H1 (cell line): ENCODE measurements around the gene TBX4. TPM values are rescaled to one million over a fixed set of nuclear protein-coding genes. Genes with fewer than 3 reads are reported as not detected.

ENCODE experiments used
- CTCF ChIA-PET: fragments of 300-600 bp; sonication (Branson Sonifier 250); formaldehyde crosslinking; loops from one replicate; lab custom pipeline; 2021; ENCODE audit not compliant: partially characterized antibody; lab: Charles Lee
- POLR2A ChIA-PET: fragments of 300-600 bp; sonication (Branson Sonifier 250); formaldehyde crosslinking; loops from one replicate; lab custom pipeline; 2021; ENCODE audit warnings: inconsistent platforms; ENCODE audit not compliant: partially characterized antibody; lab: Charles Lee
- DNase-seq, 2 experiments: peaks; one replicate each; pipeline versions ENCODE4 v3.0.0 to v3.0.0-alpha.2; 2010 to 2022; ENCODE audit warnings: low spot score in 2 of 2, low read depth in 1 of 2, mixed read lengths in 1 of 2
- FAIRE-seq: peaks from 2 replicates; lab custom pipeline; 2011; peaks lifted over from hg19 to GRCh38; lab: Jason Lieb, UNC
- H2AFZ ChIP-seq: 2 replicates; pipeline ENCODE4 v1.8.1; 2012; ENCODE audit warnings: low read length, inconsistent platforms
- H2AK5ac ChIP-seq: 2 replicates; pipeline ENCODE4 v1.6.1; 2013; ENCODE audit warnings: low read depth, low read length
- H2BK120ac ChIP-seq: replicated peaks from 2 replicates; pipeline ENCODE3; 2013; ENCODE audit warnings: low read depth, low read length, inconsistent platforms
- H2BK12ac ChIP-seq: 2 replicates; pipeline ENCODE4 v1.6.1; 2013; ENCODE audit warnings: low read depth, low read length
- H2BK15ac ChIP-seq: 2 replicates; pipeline ENCODE4 v1.6.1; 2013; ENCODE audit warnings: low read length
- H2BK20ac ChIP-seq: 2 replicates; pipeline ENCODE4 v1.6.1; 2013; ENCODE audit warnings: low read length
- H2BK5ac ChIP-seq: 2 replicates; pipeline ENCODE4 v1.6.1; 2013; ENCODE audit warnings: low read depth, low read length
- H3K14ac ChIP-seq: 2 replicates; pipeline ENCODE4 v1.6.1; 2013; ENCODE audit warnings: inconsistent platforms; ENCODE audit not compliant: insufficient read length
- H3K18ac ChIP-seq: 2 replicates; pipeline ENCODE4 v1.6.1; 2013; ENCODE audit warnings: low read length; ENCODE audit errors: extremely low read depth
- H3K23ac ChIP-seq: 2 replicates; pipeline ENCODE4 v1.6.1; 2013; ENCODE audit warnings: inconsistent platforms; ENCODE audit not compliant: insufficient read length
- H3K23me2 ChIP-seq: 2 replicates; pipeline ENCODE4 v1.6.1; 2013; ENCODE audit warnings: low read depth, low read length
- H3K27ac ChIP-seq: 2 replicates; pipeline ENCODE4 v1.6.1; 2011; ENCODE audit warnings: low read depth, low read length, inconsistent platforms
- H3K27me3 ChIP-seq, 4 experiments: replicated peaks in 1 of 4; 1 replicate in 1 of 4; 2 replicates in 3 of 4; pipeline versions ENCODE4 v1.6.1 to v1.8.1; 2011 to 2013; ENCODE audit warnings: low read length in 3 of 4, mild to moderate bottlenecking in 3 of 4, inconsistent platforms in 2 of 4, mixed read lengths in 2 of 4, moderate library complexity in 1 of 4; ENCODE audit not compliant: control insufficient read depth in 3 of 4, insufficient read depth in 3 of 4; ENCODE audit errors: extremely low read depth in 1 of 4
- H3K36me3 ChIP-seq, 4 experiments: 2 replicates each; pipeline versions ENCODE4 v1.6.1 to v1.8.1; 2011 to 2013; ENCODE audit warnings: mild to moderate bottlenecking in 4 of 4, low read length in 3 of 4, moderate library complexity in 2 of 4, control low read depth in 1 of 4, inconsistent platforms in 1 of 4; ENCODE audit not compliant: insufficient read depth in 4 of 4, control insufficient read depth in 2 of 4
- H3K4ac ChIP-seq: replicated peaks from 2 replicates; pipeline ENCODE3; 2013; ENCODE audit warnings: low read length, low read depth, mixed read lengths, inconsistent platforms; ENCODE audit not compliant: insufficient read length
- H3K4me1 ChIP-seq, 4 experiments: replicated peaks in 1 of 4; 1 replicate in 1 of 4; 2 replicates in 3 of 4; pipeline versions ENCODE4 v1.6.1 to v1.8.1; 2011 to 2013; ENCODE audit warnings: low read length in 3 of 4, inconsistent platforms in 2 of 4, mixed read lengths in 1 of 4; ENCODE audit not compliant: insufficient read depth in 4 of 4, control insufficient read depth in 3 of 4
- H3K4me2 ChIP-seq, 2 experiments: 2 replicates each; pipeline versions ENCODE4 v1.6.1 to v1.8.1; 2011 to 2013; ENCODE audit warnings: low read depth in 2 of 2, low read length in 2 of 2, control low read depth in 1 of 2, inconsistent platforms in 1 of 2, mild to moderate bottlenecking in 1 of 2; ENCODE audit not compliant: insufficient read depth in 1 of 2
- H3K4me3 ChIP-seq, 4 experiments: fragments of 200-600, 300-600 bp in 1 of 4; sonication (generic), shearing (Covaris generic), sonication (Bioruptor Twin) in 1 of 4; 2 replicates each; pipeline versions ENCODE4 v1.5.1 to v1.8.1; 2011 to 2016; ENCODE audit warnings: low read length in 4 of 4, low read depth in 3 of 4, control low read depth in 2 of 4, inconsistent platforms in 2 of 4, mild to moderate bottlenecking in 2 of 4, mixed read lengths in 1 of 4, moderate library complexity in 1 of 4; ENCODE audit not compliant: insufficient read depth in 2 of 4; ENCODE audit errors: extremely low read depth in 1 of 4
- H3K56ac ChIP-seq: replicated peaks from 2 replicates; pipeline ENCODE3; 2013; ENCODE audit warnings: low read depth, mild to moderate bottlenecking, mixed read lengths, low read length, inconsistent platforms; ENCODE audit not compliant: insufficient read length
- H3K79me1 ChIP-seq: 2 replicates; pipeline ENCODE4 v1.6.1; 2013; ENCODE audit warnings: low read depth, low read length, control low read depth
- H3K79me2 ChIP-seq, 2 experiments: 2 replicates each; pipeline versions ENCODE4 v1.6.1 to v1.8.1; 2012 to 2013; ENCODE audit warnings: low read length in 2 of 2, mild to moderate bottlenecking in 2 of 2, inconsistent platforms in 1 of 2; ENCODE audit not compliant: insufficient read depth in 2 of 2, control insufficient read depth in 1 of 2
- H3K9ac ChIP-seq, 4 experiments: replicated peaks in 1 of 4; 1 replicate in 1 of 4; 2 replicates in 3 of 4; pipeline versions ENCODE4 v1.6.1 to v1.8.1; 2011 to 2013; ENCODE audit warnings: low read depth in 3 of 4, low read length in 3 of 4, control low read depth in 2 of 4, mild to moderate bottlenecking in 2 of 4, moderate library complexity in 2 of 4, inconsistent platforms in 1 of 4; ENCODE audit errors: extremely low read depth in 1 of 4
- H3K9me3 ChIP-seq, 2 experiments: 2 replicates each; pipeline versions ENCODE4 v1.6.1 to v1.8.1; 2012 to 2013; ENCODE audit warnings: mild to moderate bottlenecking in 2 of 2, moderate library complexity in 2 of 2, control low read depth in 1 of 2, inconsistent platforms in 1 of 2, low read depth in 1 of 2, low read length in 1 of 2, mixed read lengths in 1 of 2; ENCODE audit not compliant: insufficient read depth in 2 of 2
- H4K20me1 ChIP-seq, 2 experiments: replicated peaks in 1 of 2; 2 replicates each; pipeline versions ENCODE3 to v1.8.1; 2011 to 2013; ENCODE audit warnings: inconsistent platforms in 2 of 2, low read length in 2 of 2, mild to moderate bottlenecking in 1 of 2; ENCODE audit not compliant: insufficient read depth in 2 of 2, control insufficient read depth in 1 of 2
- H4K5ac ChIP-seq: 2 replicates; pipeline ENCODE4 v1.6.1; 2013; ENCODE audit warnings: low read length, low read depth, mixed read lengths, inconsistent platforms; ENCODE audit not compliant: insufficient read length
- H4K8ac ChIP-seq: 2 replicates; pipeline ENCODE4 v1.8.0; 2013; ENCODE audit warnings: mild to moderate bottlenecking, moderate library complexity, low read length, inconsistent platforms; ENCODE audit not compliant: insufficient read depth; ENCODE audit errors: extremely low read depth
- H4K91ac ChIP-seq: replicated peaks from 2 replicates; pipeline ENCODE3; 2013; ENCODE audit warnings: low read length, mixed read lengths, inconsistent platforms; ENCODE audit not compliant: insufficient read length
- ASH2L ChIP-seq: fragments of 200-600, 300-600 bp; sonication (generic); IDR thresholded peaks from one replicate; pipeline ENCODE4 v1.7.1; 2017; ENCODE audit warnings: low read length
- EZH2 ChIP-seq: fragments of 200-600 bp; sonication (generic); IDR thresholded peaks from 2 replicates; pipeline ENCODE4 v1.7.1; 2012; ENCODE audit warnings: low read depth, mild to moderate bottlenecking, moderate library complexity, low read length, inconsistent platforms; ENCODE audit not compliant: severe bottlenecking
- JUND ChIP-seq: IDR thresholded peaks from 2 replicates; pipeline ENCODE4 v1.6.1; 2011; ENCODE audit warnings: mild to moderate bottlenecking, improper control_type of control experiment, low read length
- MAFK ChIP-seq: IDR thresholded peaks from 2 replicates; pipeline ENCODE4 v1.6.1; 2012; ENCODE audit warnings: low read depth, mild to moderate bottlenecking, improper control_type of control experiment, low read length
- RAD21 ChIP-seq, 2 experiments: IDR thresholded peaks in 1 of 2; conservative IDR thresholded peaks in 1 of 2; 2 replicates each; pipeline ENCODE4 v1.6.1; 2011; ENCODE audit warnings: low read depth in 2 of 2, low read length in 2 of 2, improper control_type of control experiment in 1 of 2, inconsistent platforms in 1 of 2, mild to moderate bottlenecking in 1 of 2, moderate library complexity in 1 of 2
- RFX5 ChIP-seq: IDR thresholded peaks from 2 replicates; pipeline ENCODE4 v1.6.1; 2011; ENCODE audit warnings: low read depth, low read length, improper control_type of control experiment, borderline replicate concordance
- RNF2 ChIP-seq: fragments of 200-900, 300-1000 bp; sonication (generic); IDR thresholded peaks from 2 replicates; pipeline ENCODE4 v1.7.1; 2016; ENCODE audit warnings: borderline replicate concordance, low read depth, mild to moderate bottlenecking, antibody characterized with exemption, low read length; ENCODE audit not compliant: poor library complexity, severe bottlenecking; ENCODE audit errors: missing control alignments
- SRF ChIP-seq: IDR thresholded peaks from 2 replicates; pipeline ENCODE4 v1.6.1; 2011; ENCODE audit warnings: mild to moderate bottlenecking, low read depth, low read length, moderate library complexity
- SUZ12 ChIP-seq: fragments of 200-600 bp; sonication (generic); IDR thresholded peaks from 2 replicates; pipeline ENCODE4 v1.6.1; 2012; ENCODE audit warnings: mild to moderate bottlenecking, inconsistent platforms, low read length, moderate library complexity, mixed read lengths
- TCF12 ChIP-seq: IDR thresholded peaks from 2 replicates; pipeline ENCODE4 v1.6.1; 2011; ENCODE audit warnings: low read depth, mild to moderate bottlenecking, low read length
- WGBS, 2 experiments: shearing (Covaris generic) in 1 of 2; methylation state at CpG; one replicate each; pipeline versions ENCODE4 v1.1.6 to v1.1.7; 2013 to 2015; ENCODE audit warnings: low lambda C conversion rate in 2 of 2, mixed read lengths in 2 of 2, inconsistent platforms in 1 of 2, low coverage in 1 of 2, missing lambda C conversion rate in 1 of 2; ENCODE audit not compliant: insufficient replicate concordance in 2 of 2, insufficient coverage in 1 of 2, insufficient read length in 1 of 2; ENCODE audit errors: extremely low coverage in 1 of 2, missing lambda C conversion rate in 1 of 2; 5-methylcytosine and 5-hydroxymethylcytosine counted together
- polyA plus RNA-seq, 7 experiments: library from polyadenylated mRNA; depleted of rRNA in 3 of 7; stranded (reverse) in 5 of 7; unstranded in 2 of 7; fragments of >200 nt in 5 of 7; fragments of 200-250 nt in 2 of 7; gene quantifications; 1 replicate in 5 of 7; 2 replicates in 1 of 7; 4 replicates in 1 of 7; pipeline versions ENCODE4 v1.2.1 to v1.2.3, GENCODE V29; 2011 to 2013; ENCODE audit warnings: missing spikeins in 2 of 7, mixed read lengths in 2 of 7
- total RNA-seq: library from RNA; stranded (reverse); fragmentation: NEBNext Ultra II Directional; extraction: Animal tissue kit (Norgen Biotek cat#: 25700); gene quantifications from 2 replicates; pipeline ENCODE4 v1.2.1, GENCODE V29; 2021

TBX4 gene
- total and polyA plus RNA-seq, 2 of the 8 experiments (the other 6 are each of a cell fraction or from before 2014, with no cell fraction given): 0.02 TPM; not detected in 1

DNA sequence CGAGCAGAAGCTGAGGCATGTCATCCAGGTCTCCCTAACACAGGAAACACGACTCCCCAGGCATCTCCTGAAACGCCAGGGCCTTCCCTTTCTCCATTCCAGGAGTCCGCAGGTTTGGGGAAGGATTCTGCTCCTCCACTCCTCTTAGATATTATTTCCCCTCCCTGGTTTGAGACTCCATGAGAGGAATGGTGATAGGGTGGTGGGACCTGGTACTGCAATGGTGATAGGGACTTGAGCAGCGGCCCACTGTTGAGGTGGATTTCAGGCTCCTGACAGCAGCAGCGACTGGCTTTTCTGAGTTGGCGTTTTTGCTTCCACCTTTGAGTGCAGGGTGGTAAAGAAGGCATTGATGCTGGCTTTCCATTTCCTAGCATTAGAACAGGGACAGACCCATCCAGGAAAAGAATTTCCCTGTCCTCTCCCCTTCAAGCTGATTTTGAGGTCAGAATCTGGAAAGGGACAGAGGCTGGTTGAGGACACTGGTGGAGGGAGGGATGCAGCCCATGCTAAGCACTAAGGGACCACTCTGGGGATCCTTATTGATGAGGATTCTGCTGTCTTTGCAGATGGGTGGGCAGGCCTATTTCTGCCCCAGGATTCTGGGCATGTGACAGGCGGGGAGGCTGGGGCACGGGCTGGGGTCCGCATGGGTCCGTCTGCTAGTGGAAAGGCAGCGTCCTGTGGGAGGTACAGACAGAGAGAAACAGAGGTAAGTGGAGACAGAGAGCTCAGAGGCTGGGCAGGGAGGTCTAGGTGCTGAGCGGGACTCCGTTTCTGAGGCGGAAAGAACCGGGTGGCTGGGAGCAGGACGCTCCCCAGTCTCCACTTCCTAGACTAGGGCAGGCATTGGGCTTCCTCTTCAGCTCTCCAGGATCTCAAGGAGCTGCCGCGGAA is 1.3 kb upstream of the TBX4 start:
- WGBS, 2 experiments: 12% methylated on average over 19 of the region's 19 CpGs; no CpG with 5 or more reads in 1 of the 2 experiments
- Histone ChIP-seq H3K79me2 (no peaks in the 10 kb centered on the region), H3K4ac (no peak overlapping the region), H3K9ac (no peak overlapping the region), H3K4me1 (peaks cover 0 to 21% (median 7%) of the 10 kb centered on the region in 4 experiments; a peak in 5 of 7 replicates), H2AFZ (no peak overlapping the region), H2BK15ac (no peak overlapping the region), H2BK120ac (no peak overlapping the region), H4K91ac (no peak overlapping the region), H3K23ac (no peak overlapping the region), H3K4me3 (peak overlapping the region in 1 of 4 experiments; percentile 59; a peak in 3 of 8 replicates), H3K4me2 (peak overlapping the region; percentile 59 to 79), H3K9me3 (no peaks in the 10 kb centered on the region), H3K18ac (no peak overlapping the region), H3K36me3 (peaks cover 0 to 10% (median 0%) of the 10 kb centered on the region in 4 experiments; a peak in 1 of 8 replicates), H3K27ac (no peak overlapping the region), H4K5ac (no peak overlapping the region), H4K20me1 (peaks cover 13 to 17% of the 10 kb centered on the region in 2 experiments), H3K14ac (no peak overlapping the region), H3K79me1 (no peaks in the 10 kb centered on the region), H2BK5ac (no peak overlapping the region), H2BK12ac (no peak overlapping the region), H2AK5ac (no peak overlapping the region), H3K56ac (no peak overlapping the region), H3K27me3 (peaks cover 55 to 81% (median 63%) of the 10 kb centered on the region in 4 experiments), H4K8ac (no peak overlapping the region), H2BK20ac (no peak overlapping the region), H3K23me2 (peaks cover 4% of the 10 kb centered on the region; the same call in 1 of the 2 replicates)
- DNase-seq (peak in 1 of 2 experiments; percentile 51), FAIRE-seq (no peak)
- POLR2A ChIA-PET: interaction anchor here (1.1 to 2.8 kb wide), 2 partner anchors 11 to 37 kb away, joined by 3 to 7 read pairs; no protein-coding TSS in a partner anchor
- CTCF ChIA-PET: interaction anchor here (0.6 to 11.6 kb wide), 22 partner anchors 8 to 598 kb away, joined by 3 to 136 read pairs (median 4); no protein-coding TSS in a partner anchor
- TF ChIP-seq SRF (no peak), RFX5 (no peak), SUZ12 (peak; percentile 62; the same call in 1 of the 2 replicates), TCF12 (no peak), MAFK (no peak), RAD21 (IDR thresholded peaks at IDR 0.05 in 1 of 2, conservative IDR thresholded peaks at IDR 0.05 in 1 of 2; ENCODE audit: low read depth in 2 of 2, low read length in 2 of 2) (peak in 1 of 2 experiments; percentile 14; a peak in 2 of 4 replicates), RNF2 (peak; percentile 1), EZH2 (peak; percentile 72), JUND (no peak), ASH2L (no peak)
